H54 (cell line): Measurements from ENCODE around the gene RRP1.

Experiments used
- DNase-seq: peaks from one replicate; pipeline ENCODE4 v3.0.0; 2011; ENCODE audit warnings: low spot score, mixed read lengths; ENCODE audit not compliant: insufficient read length
- FAIRE-seq: peaks from 3 replicates; lab custom pipeline; 2011; peaks lifted over from hg19 to GRCh38; lab: Jason Lieb, UNC
- POLR2A ChIP-seq: IDR thresholded peaks from 2 replicates; pipeline ENCODE4 v1.6.1; 2011; ENCODE audit warnings: low read depth, mild to moderate bottlenecking, low read length

The RRP1 gene, protein sequence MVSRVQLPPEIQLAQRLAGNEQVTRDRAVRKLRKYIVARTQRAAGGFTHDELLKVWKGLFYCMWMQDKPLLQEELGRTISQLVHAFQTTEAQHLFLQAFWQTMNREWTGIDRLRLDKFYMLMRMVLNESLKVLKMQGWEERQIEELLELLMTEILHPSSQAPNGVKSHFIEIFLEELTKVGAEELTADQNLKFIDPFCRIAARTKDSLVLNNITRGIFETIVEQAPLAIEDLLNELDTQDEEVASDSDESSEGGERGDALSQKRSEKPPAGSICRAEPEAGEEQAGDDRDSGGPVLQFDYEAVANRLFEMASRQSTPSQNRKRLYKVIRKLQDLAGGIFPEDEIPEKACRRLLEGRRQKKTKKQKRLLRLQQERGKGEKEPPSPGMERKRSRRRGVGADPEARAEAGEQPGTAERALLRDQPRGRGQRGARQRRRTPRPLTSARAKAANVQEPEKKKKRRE

DNA sequence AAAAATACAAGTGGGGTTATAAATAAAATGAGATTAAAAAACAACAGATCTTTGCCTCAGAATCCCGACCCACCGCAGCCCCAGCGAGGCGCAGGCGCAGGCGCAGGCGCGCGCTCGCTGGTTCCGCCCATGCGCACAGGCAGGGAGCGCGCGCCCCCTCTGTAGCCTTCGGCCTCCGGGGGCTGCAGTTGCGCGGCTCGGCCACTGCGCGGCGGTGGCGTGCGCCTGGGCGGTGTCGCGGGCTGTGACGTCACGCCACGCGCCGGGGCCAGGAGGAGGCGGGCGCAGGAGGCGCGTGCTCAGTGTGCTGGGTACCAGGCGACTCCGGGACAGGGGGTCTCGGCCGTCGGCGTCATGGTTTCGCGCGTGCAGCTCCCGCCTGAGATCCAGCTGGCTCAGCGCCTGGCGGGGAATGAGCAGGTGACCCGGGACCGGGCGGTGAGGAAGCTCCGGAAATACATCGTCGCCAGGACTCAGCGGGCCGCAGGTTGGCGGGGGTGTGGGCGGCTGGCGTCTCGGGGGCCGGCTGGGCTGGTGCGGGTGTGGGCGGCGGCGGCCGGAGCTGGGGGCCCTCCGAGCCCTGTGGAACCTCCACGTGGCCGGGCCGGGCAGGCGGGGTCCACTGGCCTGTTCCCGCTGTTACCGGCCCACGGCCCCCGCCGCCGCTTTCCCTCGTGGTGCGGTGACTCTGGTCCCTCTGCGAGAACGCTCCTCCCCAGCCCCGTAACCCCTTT, at the start of gene RRP1:
Gene RRP1 (plus strand): TSS at position 302 of the 734 bp plus-strand sequence. CDS start 53 bp downstream, at position 355.
- peak; percentile 95 for DNase-seq
- FAIRE-seq: no peak

DNA sequence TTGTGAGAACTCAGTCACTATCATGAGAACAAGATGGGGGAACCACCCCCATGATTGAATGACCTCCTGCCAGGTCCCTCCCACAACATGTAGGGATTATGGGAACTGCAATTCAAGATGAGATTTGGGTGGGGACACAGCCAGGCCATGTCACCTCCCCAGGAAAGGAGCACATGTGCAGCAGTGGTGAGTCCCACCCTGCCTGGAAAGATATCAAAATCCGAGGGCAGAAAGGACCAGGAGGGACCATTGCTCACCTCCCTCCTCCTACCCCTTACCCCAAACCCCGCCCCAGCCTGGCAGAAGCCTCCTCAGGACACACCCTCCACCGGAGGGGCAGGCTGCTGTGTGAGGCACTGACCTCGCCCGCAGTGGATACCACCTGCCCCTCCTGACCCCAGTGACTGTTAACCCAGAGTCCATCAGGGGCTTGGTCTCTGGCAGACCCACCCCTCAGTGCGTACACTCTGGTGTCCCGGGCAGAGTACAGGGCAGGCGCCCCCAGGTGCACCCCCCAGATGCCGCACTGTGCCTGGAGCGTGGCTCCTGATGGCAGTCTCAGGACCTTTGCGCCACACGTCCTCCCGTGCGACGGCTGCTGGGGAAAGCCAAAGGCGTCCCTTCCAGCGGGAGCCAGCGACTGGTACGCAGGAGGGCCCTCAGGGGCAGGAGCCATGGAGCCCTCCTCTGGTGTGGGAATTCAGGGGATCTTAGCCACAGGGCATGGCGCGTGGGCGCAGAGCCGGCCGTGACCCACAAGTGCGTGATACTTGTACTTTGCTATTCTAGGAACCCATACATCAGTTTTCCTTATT, 49.5 kb upstream of the RRP1 start:
- FAIRE-seq (no peak), DNase-seq (peak; percentile 77)
- TF ChIP-seq POLR2A: no peak

More for the DNA sequence above, at the start of gene RRP1:
- peak; percentile 94 for TF ChIP-seq POLR2A

DNA sequence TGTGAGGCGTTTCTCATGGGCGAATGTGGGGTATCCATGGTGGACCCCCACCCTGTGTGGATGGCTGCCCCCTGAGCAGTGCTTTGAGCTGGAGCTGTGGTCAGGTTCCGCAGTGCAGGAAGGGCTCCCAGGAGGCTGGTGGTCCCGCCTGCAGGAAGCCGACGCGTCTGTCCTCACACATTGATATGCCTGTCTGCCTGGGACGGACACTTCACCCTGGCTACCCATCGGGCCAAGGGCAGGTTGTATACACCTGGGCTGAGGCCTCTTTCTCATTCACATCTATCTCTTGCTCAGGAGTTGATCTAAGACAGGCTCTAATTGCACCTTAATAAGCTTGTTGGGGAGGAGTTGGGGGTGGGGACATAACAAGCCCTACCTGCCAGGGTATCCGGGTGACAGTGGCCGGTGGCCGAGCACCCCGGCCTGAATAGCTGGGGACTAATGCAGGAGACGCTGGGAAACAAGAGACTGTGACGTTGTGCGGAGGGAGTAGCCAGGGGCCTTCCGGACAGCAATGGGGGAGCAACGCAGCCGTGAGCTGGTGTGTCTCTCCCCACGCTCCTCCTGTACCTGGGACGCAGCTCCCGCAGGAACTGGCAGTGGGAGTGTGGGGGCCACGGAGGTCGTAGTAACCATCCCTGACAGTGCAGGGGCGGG, 48.8 kb upstream of the RRP1 start:
- FAIRE-seq (no peak), DNase-seq (peak; percentile 49)
- TF ChIP-seq POLR2A: no peak

DNA sequence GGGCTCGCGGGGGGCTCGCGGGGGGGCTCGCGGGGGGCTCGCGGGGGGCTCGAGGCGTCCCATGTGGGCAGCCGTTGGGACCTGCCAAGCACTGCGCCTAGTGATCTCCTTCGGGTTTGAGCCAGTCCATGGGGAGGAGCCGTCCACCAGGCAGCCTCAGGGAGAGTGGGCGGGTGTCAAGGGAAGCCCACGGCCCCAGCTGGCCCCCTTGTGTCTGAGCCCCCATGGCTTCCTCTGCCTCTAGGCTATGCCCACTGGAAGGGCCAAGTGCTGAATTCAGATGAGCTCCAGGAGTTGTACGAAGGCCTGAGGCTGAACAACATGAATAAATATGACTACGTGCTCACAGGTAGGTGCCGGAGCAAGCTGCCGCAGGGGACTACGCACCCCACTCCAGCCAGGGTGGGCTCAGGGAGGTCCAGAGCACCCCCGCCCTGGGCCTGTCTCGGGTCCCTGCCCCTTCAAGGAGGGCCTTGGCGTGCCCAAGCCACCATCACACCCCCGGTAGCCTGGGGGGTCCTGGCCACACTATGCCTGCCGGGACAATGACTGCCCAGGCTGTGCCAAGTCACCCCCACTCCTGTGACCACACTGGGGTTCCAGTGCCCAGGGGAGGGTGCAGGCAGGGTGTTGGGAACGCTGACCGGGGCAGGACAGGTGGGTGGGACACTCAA, 47.8 kb upstream of the RRP1 start:
- FAIRE-seq (no peak), DNase-seq (no peak)
- no peak for TF ChIP-seq POLR2A

DNA sequence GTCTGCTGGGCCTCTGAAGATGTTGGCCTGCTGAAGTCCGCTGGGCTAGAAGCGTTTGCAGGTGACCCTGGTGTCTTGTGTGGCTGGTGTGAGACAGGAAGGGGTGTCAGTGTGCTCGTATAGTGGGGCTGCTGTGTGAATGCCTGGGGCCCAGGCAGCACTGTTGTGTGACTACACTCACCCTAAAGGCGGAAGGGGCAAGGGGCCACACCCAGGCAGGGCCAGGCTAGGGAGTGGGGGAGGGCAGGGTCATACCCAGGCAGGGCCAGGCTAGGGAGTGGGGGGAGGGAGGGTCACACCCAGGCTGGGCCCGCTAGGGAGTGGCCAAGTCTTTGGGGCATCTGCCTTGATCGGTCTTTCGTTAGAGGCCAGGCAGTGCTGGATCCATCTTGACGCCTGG, 45.4 kb upstream of the RRP1 start:
- DNase-seq (no peak), FAIRE-seq (no peak)
- TF ChIP-seq POLR2A: no peak

DNA sequence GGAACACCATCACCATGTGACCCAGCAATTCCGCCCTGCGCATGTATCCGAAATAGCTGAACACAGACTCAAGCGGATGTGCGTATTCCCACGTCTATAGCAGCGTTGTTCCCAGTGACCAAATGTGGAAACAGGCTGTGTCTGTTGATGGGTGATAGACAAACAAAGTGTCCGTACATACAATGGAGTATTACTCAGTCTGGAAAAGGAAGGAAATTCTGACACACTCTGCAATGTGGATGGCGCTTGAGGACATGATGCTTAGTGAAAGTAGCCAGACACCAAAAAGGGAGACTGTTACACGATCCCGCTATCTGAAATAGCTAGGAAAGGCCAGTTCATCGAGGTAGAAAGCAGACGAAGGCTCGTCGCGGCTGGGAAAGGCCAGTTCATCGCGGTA, 44.7 kb upstream of the RRP1 start:
- DNase-seq (no peak), FAIRE-seq (no peak)
- TF ChIP-seq POLR2A: no peak

DNA sequence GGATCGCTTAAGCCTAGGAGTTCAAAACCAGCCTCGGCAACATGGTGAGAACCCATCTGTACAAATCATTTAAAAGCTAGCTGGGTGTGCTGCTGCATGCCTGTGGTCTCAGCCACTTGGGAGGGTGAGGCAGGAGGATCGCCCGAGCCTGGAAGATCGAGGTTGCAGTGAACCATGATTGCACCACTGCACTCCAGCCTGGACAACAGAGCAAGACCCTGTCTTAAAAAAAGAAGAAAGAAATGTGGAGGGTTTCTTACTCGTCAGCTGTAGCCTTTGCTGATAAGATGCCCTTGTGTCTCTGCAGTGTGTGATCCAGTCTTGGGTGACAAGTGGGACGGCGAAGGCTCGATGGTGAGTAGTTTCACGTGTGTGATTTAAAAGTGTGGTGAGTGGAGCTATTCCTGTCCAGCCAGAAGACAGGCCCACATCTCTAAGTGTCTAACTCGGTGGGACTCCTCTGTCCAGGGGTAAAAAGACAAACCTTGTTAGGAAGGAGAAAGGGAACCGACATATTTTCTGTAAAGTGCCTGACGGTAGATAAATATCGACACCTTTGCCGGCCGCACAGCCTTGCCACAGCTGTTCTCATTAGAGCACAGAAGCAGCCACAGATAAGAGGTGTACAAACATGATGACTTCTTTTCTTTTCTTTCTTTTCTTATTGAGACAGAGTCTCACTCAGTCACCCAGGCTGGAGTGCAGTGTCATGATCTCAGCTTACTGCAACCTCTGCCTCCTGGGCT, 43.4 kb upstream of the RRP1 start:
- DNase-seq (no peak), FAIRE-seq (no peak)
- no peak for TF ChIP-seq POLR2A

DNA sequence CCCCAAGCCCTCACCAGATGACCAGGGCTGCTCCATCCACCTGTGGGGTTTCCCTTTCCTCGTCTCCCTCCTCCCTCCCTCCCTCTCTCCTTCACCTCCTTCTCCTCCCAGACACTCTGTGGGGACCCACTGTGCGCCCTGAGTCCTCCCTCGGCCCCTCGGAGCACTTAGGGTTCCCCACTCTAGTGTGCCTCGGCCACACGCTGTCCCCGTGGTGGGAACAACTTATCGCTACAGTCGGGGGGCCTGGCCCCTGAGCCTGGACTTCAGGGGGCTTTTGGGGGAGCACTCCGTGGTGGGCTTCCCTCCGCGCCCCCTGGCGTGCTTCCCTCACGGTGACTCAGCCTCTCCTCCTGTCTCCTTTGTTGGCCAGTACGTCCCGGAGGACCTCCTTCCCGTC, 40.8 kb upstream of the RRP1 start:
- no peak for FAIRE-seq
- no peak for DNase-seq
- no peak for TF ChIP-seq POLR2A

DNA sequence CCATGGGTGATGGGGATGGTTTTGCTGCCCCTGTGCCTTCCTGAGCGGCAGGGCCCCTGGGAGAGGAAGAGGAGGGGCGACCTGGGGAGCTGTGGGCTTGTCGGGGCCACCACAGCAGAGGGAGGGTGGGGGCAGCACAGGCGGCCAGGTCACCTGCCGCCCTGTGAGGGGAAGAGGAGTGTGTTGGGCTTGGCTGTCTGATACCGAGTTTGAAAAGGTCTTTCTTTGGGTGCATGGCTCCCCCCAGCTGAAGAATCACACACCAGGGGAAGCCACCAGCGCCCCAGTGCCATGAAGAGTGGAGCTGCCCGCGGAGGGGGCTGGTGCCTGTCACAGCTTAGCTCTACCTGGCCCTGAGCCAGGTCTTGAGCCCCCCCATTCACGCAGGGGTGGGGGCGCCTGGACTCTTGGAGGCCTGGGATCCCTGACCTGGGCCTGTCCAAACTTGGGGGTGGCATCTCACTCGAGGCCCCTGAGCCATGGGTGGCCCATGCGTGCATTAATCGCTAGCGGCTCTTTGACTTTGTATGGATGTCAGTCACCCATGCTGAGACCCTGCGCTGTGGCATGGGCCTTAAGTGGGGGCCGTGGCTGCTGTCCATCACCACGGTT, 39.6 kb upstream of the RRP1 start:
- no peak for TF ChIP-seq POLR2A
- DNase-seq (no peak), FAIRE-seq (no peak)

DNA sequence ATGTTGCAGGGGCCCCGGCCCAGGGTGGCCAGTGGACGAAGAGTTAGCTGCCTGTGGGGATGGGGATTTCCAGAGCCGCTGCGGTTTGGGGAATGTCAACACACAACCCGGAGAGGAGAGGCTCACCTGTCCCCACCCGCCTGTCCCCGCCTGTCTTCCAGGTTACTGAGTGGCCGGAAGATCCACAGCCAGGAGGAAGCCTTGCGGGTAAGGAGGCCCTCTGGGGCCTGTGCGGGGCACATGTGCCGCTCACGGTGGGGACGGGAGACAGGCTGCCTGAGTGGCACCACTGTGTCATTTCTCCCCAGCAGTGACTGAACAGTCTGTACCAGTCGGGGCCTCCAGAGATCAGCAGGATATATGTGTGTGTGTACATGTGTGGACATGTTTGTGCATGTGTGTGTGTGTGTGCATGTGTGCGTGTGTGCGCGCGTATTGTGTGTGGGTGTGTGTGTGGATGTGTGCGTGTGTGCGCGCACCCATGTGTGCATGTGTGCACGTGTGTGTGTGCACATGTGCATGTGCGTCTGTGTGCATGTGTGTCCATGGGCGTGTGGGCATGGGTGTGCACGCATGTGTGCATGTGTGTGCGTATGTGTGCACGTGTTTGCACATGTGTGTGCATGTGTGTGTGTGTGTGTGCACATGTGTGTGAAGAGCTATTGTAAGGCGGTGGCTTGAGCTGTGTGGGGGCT, 38.9 kb upstream of the RRP1 start:
- FAIRE-seq (no peak), DNase-seq (no peak)
- TF ChIP-seq POLR2A: no peak

DNA sequence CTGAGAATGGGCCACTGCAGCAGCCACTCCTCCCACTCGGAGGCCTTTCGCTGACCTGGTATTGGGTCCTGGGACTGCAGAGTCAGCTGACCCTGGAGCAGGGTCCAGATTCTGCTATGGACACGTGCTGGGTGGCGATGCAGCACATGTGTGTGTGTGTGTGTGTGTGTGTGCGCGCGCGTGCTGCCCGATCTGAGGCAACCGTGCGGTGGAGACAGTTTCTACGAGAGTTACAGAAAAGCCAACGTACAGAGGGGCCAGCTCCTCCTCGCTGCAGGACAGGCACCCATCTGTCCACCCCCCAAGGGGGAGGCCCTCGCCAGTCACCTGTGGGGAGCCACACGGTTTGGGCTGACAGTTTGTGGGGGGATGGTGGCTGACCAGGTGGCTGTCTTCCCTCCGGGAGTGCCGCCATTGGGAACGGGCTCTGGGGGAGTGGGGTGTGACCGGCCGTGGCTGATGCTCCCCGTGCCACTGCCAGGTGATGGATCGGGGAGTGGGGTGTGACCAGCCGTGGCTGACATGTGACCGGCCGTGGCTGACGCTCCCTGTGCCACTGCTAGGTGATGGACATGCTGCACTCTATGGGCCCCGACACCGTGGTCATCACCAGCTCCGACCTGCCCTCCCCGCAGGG, 37.3 kb upstream of the RRP1 start:
- no peak for TF ChIP-seq POLR2A
- FAIRE-seq (no peak), DNase-seq (no peak)
